GM12878 (cell line): ENCODE data around the gene PIP5K1A.
A peak's percentile ranks its signal among the peaks of the same experiment; 100 is the strongest.

Experiments used
- CTCF ChIP-seq, 3 experiments: IDR thresholded peaks in 2 of 3; conservative IDR thresholded peaks in 1 of 3; 2 replicates each; pipeline ENCODE4 v1.5.1; 2011; ENCODE audit warnings: low read depth in 3 of 3, low read length in 3 of 3, mild to moderate bottlenecking in 3 of 3, control low read depth in 2 of 3, moderate library complexity in 2 of 3, inconsistent platforms in 1 of 3, mixed read lengths in 1 of 3; ENCODE audit not compliant: control insufficient read depth in 2 of 3, insufficient read depth in 1 of 3; ENCODE audit errors: extremely low read depth in 1 of 3
- KLF5 ChIP-seq: fragments of 450-650 bp; IDR thresholded peaks from 2 replicates; pipeline ENCODE4 v1.6.1; 2014; ENCODE audit warnings: mild to moderate bottlenecking; ENCODE audit not compliant: partially characterized antibody
- POLR2AphosphoS5 ChIP-seq: IDR thresholded peaks from 2 replicates; pipeline ENCODE4 v1.6.1; 2011; ENCODE audit warnings: mild to moderate bottlenecking, low read length, inconsistent platforms
- RAD21 ChIP-seq: IDR thresholded peaks from 2 replicates; pipeline ENCODE4 v1.6.1; 2011; ENCODE audit warnings: mild to moderate bottlenecking, low read depth, low read length, moderate library complexity; ENCODE audit not compliant: insufficient read depth
- TAF1 ChIP-seq: IDR thresholded peaks from 2 replicates; pipeline ENCODE4 v1.6.1; 2011; ENCODE audit warnings: mild to moderate bottlenecking, low read depth, low read length, borderline replicate concordance
- ZBTB33 ChIP-seq: fragments of 450-650 bp; IDR thresholded peaks from 2 replicates; pipeline ENCODE4 v1.6.1; 2017; ENCODE audit warnings: mild to moderate bottlenecking

DNA sequence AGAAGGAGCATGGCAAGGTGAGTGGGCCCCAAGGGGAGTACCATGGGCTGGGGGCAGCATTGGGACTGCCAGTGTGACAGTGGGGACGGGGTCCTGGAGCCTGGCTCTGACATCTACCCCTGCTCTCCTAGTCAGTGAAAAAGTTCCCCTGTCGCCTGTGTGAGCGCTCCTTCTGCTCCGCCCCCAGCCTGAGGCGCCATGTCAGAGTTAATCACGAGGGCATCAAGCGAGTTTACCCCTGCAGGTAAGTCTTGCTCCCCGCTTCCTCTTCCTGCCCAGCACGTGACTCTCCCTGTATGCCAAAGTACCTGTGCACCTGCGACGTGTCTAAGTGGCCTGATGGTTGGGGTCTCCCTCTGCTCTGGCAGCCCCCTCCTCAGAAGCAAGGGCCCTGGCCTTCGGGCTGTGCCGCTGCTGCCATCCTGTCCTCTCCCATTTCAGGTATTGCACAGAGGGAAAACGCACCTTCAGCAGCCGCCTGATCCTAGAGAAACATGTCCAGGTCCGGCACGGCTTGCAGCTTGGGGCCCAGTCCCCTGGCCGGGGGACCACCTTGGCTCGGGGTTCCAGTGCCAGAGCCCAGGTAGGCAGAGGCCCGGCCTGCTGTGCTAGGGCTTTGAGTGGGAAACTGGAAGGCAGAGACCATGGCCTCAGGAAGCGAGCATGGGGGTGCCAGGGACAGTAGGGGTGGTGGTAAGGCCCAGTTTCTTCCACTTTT is 91.8 kb downstream of the PIP5K1A start:
- TF ChIP-seq ZBTB33 (no peak), TAF1 (no peak), CTCF (IDR thresholded peaks at IDR 0.05 in 2 of 3, conservative IDR thresholded peaks at IDR 0.05 in 1 of 3; ENCODE audit: control insufficient read depth in 2 of 3, extremely low read depth in 1 of 3, insufficient read depth in 1 of 3, low read depth in 3 of 3, low read length in 3 of 3) (no peak), POLR2AphosphoS5 (peak; percentile 20; the same call in 1 of the 2 replicates), RAD21 (no peak), KLF5 (no peak)
